B cell (primary cell): ENCODE results near the gene RAB43. TPM values are rescaled to one million over a fixed set of nuclear protein-coding genes. Genes with fewer than 3 reads are reported as not detected.
A peak's percentile ranks its signal among the peaks of the same experiment; 100 is the strongest.

Experiments used
- ATAC-seq: fragments of 200-7000 bp; cut with Tn5 transposase; one replicate; pipeline ENCODE4 v1.10.0; 2021; ENCODE audit warnings: low read depth, mild to moderate bottlenecking, moderate number of reproducible peaks, moderate library complexity
- CTCF ChIA-PET: fragments of 350-600 bp; sonication (Branson Sonifier 250); formaldehyde crosslinking; loops from one replicate; lab custom pipeline; 2021; ENCODE audit warnings: antibody characterized with exemption, inconsistent platforms; lab: Charles Lee
- POLR2A ChIA-PET: fragments of 350-600 bp; sonication (Branson Sonifier 250); formaldehyde crosslinking; loops from one replicate; lab custom pipeline; 2021; ENCODE audit warnings: antibody characterized with exemption; lab: Charles Lee
- DNase-seq: peaks from one replicate; pipeline ENCODE4 v3.0.0; 2013
- H2AFZ ChIP-seq: 2 replicates; pipeline ENCODE4 v1.6.1; 2012; ENCODE audit warnings: mild to moderate bottlenecking, low read depth, low read length; ENCODE audit not compliant: insufficient read depth, poor library complexity, severe bottlenecking
- H3K27ac ChIP-seq, 2 donors: 1 replicate in 1 of 2; 2 replicates in 1 of 2; pipeline ENCODE4 v1.5.1; 2012 to 2013; ENCODE audit warnings: low read length in 2 of 2, mild to moderate bottlenecking in 2 of 2, moderate library complexity in 1 of 2
- H3K27me3 ChIP-seq, 4 experiments: fragments of 200-600 bp in 1 of 4; sonication (generic) in 1 of 4; replicated peaks in 1 of 4; 1 replicate in 2 of 4; 2 replicates in 2 of 4; pipeline versions ENCODE4 v1.6.1 to v1.7.0; 2013 to 2016; ENCODE audit warnings: low read length in 3 of 4, mild to moderate bottlenecking in 2 of 4, mixed read lengths in 1 of 4, moderate library complexity in 1 of 4; ENCODE audit not compliant: insufficient read depth in 4 of 4, control insufficient read depth in 3 of 4; ENCODE audit errors: control extremely low read depth in 1 of 4
- H3K36me3 ChIP-seq, 2 experiments: replicated peaks in 1 of 2; 1 replicate in 1 of 2; 2 replicates in 1 of 2; pipeline versions ENCODE4 v1.6.1 to v1.7.1; 2013; ENCODE audit warnings: low read length in 1 of 2; ENCODE audit not compliant: insufficient read depth in 2 of 2, control insufficient read depth in 1 of 2; ENCODE audit errors: control extremely low read depth in 1 of 2, extremely low read depth in 1 of 2
- H3K4me1 ChIP-seq, 2 donors: fragments of 200-600 bp in 1 of 2; sonication (generic) in 1 of 2; 1 replicate in 1 of 2; 2 replicates in 1 of 2; pipeline versions ENCODE4 v1.5.1 to v1.6.1; 2013 to 2017; ENCODE audit warnings: low read length in 2 of 2; ENCODE audit not compliant: control insufficient read depth in 2 of 2, insufficient read depth in 2 of 2
- H3K4me2 ChIP-seq: replicated peaks from 2 replicates; pipeline ENCODE3; 2012; ENCODE audit warnings: mild to moderate bottlenecking, low read depth, low read length; ENCODE audit not compliant: poor library complexity, severe bottlenecking
- H3K4me3 ChIP-seq, 5 experiments: fragments of 200-600 bp in 1 of 5; sonication (generic) in 1 of 5; 1 replicate in 3 of 5; 2 replicates in 2 of 5; pipeline versions ENCODE4 v1.5.1 to v1.7.0; 2011 to 2016; ENCODE audit warnings: low read length in 4 of 5, mild to moderate bottlenecking in 4 of 5, low read depth in 2 of 5, control low read depth in 1 of 5, moderate library complexity in 1 of 5; ENCODE audit not compliant: insufficient read depth in 1 of 5; ENCODE audit errors: control extremely low read depth in 1 of 5, extremely low read depth in 1 of 5
- H3K79me2 ChIP-seq: fragments of 200-600 bp; sonication (generic); one replicate; pipeline ENCODE4 v1.6.0; 2016; ENCODE audit warnings: low read length; ENCODE audit not compliant: control insufficient read depth, insufficient read depth
- H3K9ac ChIP-seq: fragments of 200-600 bp; sonication (generic); 2 replicates; pipeline ENCODE4 v1.6.1; 2017; ENCODE audit warnings: mild to moderate bottlenecking, low read length, moderate library complexity
- H3K9me3 ChIP-seq, 3 donors: one replicate each; pipeline versions ENCODE4 v1.6.1 to v1.7.1; 2013; ENCODE audit warnings: low read length in 2 of 3; ENCODE audit not compliant: control insufficient read depth in 2 of 3, insufficient read depth in 1 of 3; ENCODE audit errors: control extremely low read depth in 1 of 3
- H4K20me1 ChIP-seq: 2 replicates; pipeline ENCODE4 v1.6.0; 2012; ENCODE audit warnings: mild to moderate bottlenecking, low read length; ENCODE audit not compliant: insufficient read depth, control insufficient read depth, poor library complexity, severe bottlenecking
- H3K27ac Mint-ChIP-seq: one replicate; pipeline ENCODE4 v1.8.0; 2021; ENCODE audit warnings: mixed read lengths
- H3K27me3 Mint-ChIP-seq: one replicate; pipeline ENCODE4 v1.8.0; 2021; ENCODE audit warnings: mixed read lengths
- H3K4me1 Mint-ChIP-seq: one replicate; pipeline ENCODE4 v1.8.0; 2021; ENCODE audit warnings: mixed read lengths
- H3K4me3 Mint-ChIP-seq: one replicate; pipeline ENCODE4 v1.8.0; 2021; ENCODE audit warnings: mixed read lengths
- H3K9me3 Mint-ChIP-seq: one replicate; pipeline ENCODE4 v1.8.0; 2022; ENCODE audit warnings: mixed read lengths; ENCODE audit not compliant: insufficient read depth
- EZH2 ChIP-seq: IDR thresholded peaks from 2 replicates; pipeline ENCODE4 v1.6.1; 2012; ENCODE audit warnings: borderline replicate concordance, low read depth, mild to moderate bottlenecking, moderate library complexity, low read length; ENCODE audit not compliant: insufficient read depth, poor library complexity, severe bottlenecking
- WGBS: methylation state at CpG from one replicate; pipeline ENCODE4 v1.1.5; 2013; ENCODE audit warnings: missing lambda C conversion rate; ENCODE audit not compliant: insufficient coverage; 5-methylcytosine and 5-hydroxymethylcytosine counted together
- intact Hi-C: fragments of 100-400 bp; cut with micrococcal nuclease; formaldehyde crosslinking; loops from one replicate; pipeline ENCODE4 v1.10.0; 2022
- polyA plus RNA-seq: library from polyadenylated mRNA; depleted of rRNA; stranded (reverse); fragments of >200 nt; gene quantifications from 2 replicates; pipeline ENCODE4 v1.2.3, GENCODE V29; 2012
- total RNA-seq, 2 donors: library from RNA; stranded (reverse); fragments of 120-200 nt in 1 of 2; gene quantifications; 1 replicate in 1 of 2; 2 replicates in 1 of 2; pipeline versions ENCODE4 v1.2.3 to v1.2.4, GENCODE V29; 2013 to 2022
- TF ChIP-seq, protein P1 (sequence below): fragments of 200-600 bp; IDR thresholded peaks from one replicate; pipeline ENCODE4 v1.8.0; 2022; ENCODE audit warnings: antibody characterized with exemption, mild to moderate bottlenecking

RAB43 gene
- total and polyA plus RNA-seq, 2 donors (not counting 1 experiment from before 2014, with no cell fraction given), result 7.6 to 14.3 TPM

DNA sequence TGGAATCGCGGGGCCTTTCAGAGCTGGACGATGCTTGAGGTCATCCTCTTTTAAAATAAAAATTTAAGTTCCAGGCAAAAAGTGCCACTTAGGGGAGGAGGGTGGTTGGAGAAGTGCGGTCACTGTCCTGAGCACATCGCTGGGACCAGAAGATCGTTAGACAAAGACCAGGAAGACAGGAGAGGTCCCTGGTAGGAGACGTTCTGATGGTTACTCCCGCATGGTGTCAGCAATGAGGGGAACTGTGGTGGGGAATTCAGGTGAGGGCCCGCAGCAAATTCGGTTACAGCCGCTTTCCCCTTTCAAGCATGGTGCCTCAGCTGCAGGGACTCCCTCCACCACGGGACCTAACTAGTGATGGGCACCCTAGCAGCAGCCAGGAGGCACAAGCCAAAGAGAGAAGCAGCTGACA is 40.3 kb upstream of the RAB43 start:
- peak overlapping the region; percentile 100 for H3K4me3 Mint-ChIP-seq
- TF ChIP-seq, protein P1, sequence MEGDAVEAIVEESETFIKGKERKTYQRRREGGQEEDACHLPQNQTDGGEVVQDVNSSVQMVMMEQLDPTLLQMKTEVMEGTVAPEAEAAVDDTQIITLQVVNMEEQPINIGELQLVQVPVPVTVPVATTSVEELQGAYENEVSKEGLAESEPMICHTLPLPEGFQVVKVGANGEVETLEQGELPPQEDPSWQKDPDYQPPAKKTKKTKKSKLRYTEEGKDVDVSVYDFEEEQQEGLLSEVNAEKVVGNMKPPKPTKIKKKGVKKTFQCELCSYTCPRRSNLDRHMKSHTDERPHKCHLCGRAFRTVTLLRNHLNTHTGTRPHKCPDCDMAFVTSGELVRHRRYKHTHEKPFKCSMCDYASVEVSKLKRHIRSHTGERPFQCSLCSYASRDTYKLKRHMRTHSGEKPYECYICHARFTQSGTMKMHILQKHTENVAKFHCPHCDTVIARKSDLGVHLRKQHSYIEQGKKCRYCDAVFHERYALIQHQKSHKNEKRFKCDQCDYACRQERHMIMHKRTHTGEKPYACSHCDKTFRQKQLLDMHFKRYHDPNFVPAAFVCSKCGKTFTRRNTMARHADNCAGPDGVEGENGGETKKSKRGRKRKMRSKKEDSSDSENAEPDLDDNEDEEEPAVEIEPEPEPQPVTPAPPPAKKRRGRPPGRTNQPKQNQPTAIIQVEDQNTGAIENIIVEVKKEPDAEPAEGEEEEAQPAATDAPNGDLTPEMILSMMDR, result peak; percentile 53
- TF ChIP-seq EZH2, result no peak
- Histone ChIP-seq H3K36me3 (peaks cover 0 to 28% of the 10 kb centered on the region in 2 experiments), H3K4me1 (peaks cover 18 to 24% of the 10 kb centered on the region in 2 donors), H3K27me3 (no peaks in the 10 kb centered on the region), H3K4me3 (peak overlapping the region; percentile 73 to 99 (median 83)), H4K20me1 (peaks cover 13% of the 10 kb centered on the region), H3K27ac (peak overlapping the region; percentile 92 to 99), H3K9ac (peak overlapping the region; percentile 98), H2AFZ (peak overlapping the region; percentile 91), H3K4me2 (peak overlapping the region; percentile 83), H3K9me3 (no peaks in the 10 kb centered on the region), H3K79me2 (peaks cover 19% of the 10 kb centered on the region)
- 0% methylated on average over 12 of the region's 12 CpGs for WGBS
- H3K9me3 Mint-ChIP-seq, result no peaks in the 10 kb centered on the region
- ATAC-seq (no peak), DNase-seq (peak; percentile 56)
- POLR2A ChIA-PET, result interaction anchor here (0.6 to 1.9 kb wide), 6 partner anchors 21 to 154 kb away, joined by 3 to 5 read pairs (median 3); partner anchors contain the start of genes CNBP and RAB43
- H3K4me1 Mint-ChIP-seq, result peaks cover 40% of the 10 kb centered on the region
- intact Hi-C loops, result loop anchor here (1.0 kb wide), 9 partner anchors 21 to 237 kb away; partner anchors contain the start of genes CNBP, COPG1 and HMCES
- H3K27ac Mint-ChIP-seq, result peak overlapping the region; percentile 100
- CTCF ChIA-PET, result interaction anchor here (0.7 to 3.1 kb wide), 20 partner anchors 10 to 279 kb away, joined by 3 to 70 read pairs (median 5); partner anchors contain the start of genes CNBP, COPG1 and IFT122
- H3K27me3 Mint-ChIP-seq, result no peaks in the 10 kb centered on the region
